Heart left ventricle (tissue), 16 donors: ENCODE data around the gene RREB1. TPM values are rescaled to one million over a fixed set of nuclear protein-coding genes. Genes with fewer than 3 reads are reported as not detected.
A peak's percentile ranks its signal among the peaks of the same experiment; 100 is the strongest.

Experiments
- ATAC-seq, 4 donors: fragments of 200-7000 bp; cut with Tn5 transposase; one replicate each; pipeline ENCODE4 v1.9.1; 2020 to 2022; ENCODE audit warnings: moderate library complexity in 4 of 4, mild to moderate bottlenecking in 3 of 4, moderate number of reproducible peaks in 1 of 4
- DNase-seq, 5 donors: peaks; one replicate each; pipeline ENCODE4 v3.0.0-alpha.2; 2020
- H3K27ac ChIP-seq, 12 donors: fragments of 200-600 bp; sonication (generic) in 4 of 12; one replicate each; pipeline versions ENCODE4 v1.5.0 to v1.8.0; 2016 to 2022; ENCODE audit warnings: mild to moderate bottlenecking in 2 of 12
- H3K27me3 ChIP-seq, 9 donors: fragments of 200-600 bp; sonication (generic) in 2 of 9; one replicate each; pipeline versions ENCODE4 v1.5.1 to v1.8.0; 2016 to 2022; ENCODE audit warnings: mild to moderate bottlenecking in 3 of 9
- H3K36me3 ChIP-seq, 9 donors: fragments of 200-600 bp; sonication (generic) in 2 of 9; one replicate each; pipeline versions ENCODE4 v1.5.0 to v1.8.0; 2018 to 2022; ENCODE audit warnings: mild to moderate bottlenecking in 2 of 9
- H3K4me1 ChIP-seq, 12 donors: fragments of 200-600 bp; sonication (generic) in 4 of 12; one replicate each; pipeline versions ENCODE4 v1.5.0 to v1.8.0; 2016 to 2022; ENCODE audit warnings: mild to moderate bottlenecking in 3 of 12
- H3K4me3 ChIP-seq, 12 donors: fragments of 200-600 bp; sonication (generic) in 4 of 12; one replicate each; pipeline versions ENCODE4 v1.5.0 to v1.8.0; 2017 to 2022; ENCODE audit warnings: mild to moderate bottlenecking in 9 of 12, moderate library complexity in 4 of 12
- H3K9me3 ChIP-seq, 12 donors: fragments of 200-600 bp; sonication (generic) in 4 of 12; one replicate each; pipeline versions ENCODE4 v1.5.0 to v1.8.0; 2016 to 2022; ENCODE audit warnings: mild to moderate bottlenecking in 1 of 12
- POLR2A ChIP-seq, 2 donors: fragments of 450-650 bp; IDR thresholded peaks; one replicate each; pipeline ENCODE4 v1.6.1; 2017; ENCODE audit warnings: antibody characterized with exemption in 2 of 2, mild to moderate bottlenecking in 2 of 2, moderate library complexity in 2 of 2
- WGBS, 4 donors: extraction: QIAGEN DNeasy Blood & Tissue Kit in 2 of 4; methylation state at CpG; one replicate each; pipeline versions ENCODE4 v1.1.5 to v1.1.7; 2013 to 2018; 5-methylcytosine and 5-hydroxymethylcytosine counted together
- intact Hi-C, 10 donors: fragments of 100-400 bp; cut with DNase I; formaldehyde crosslinking; loops; one replicate each; pipeline versions ENCODE4 v1.11.1 to v1.14.2; 2022
- polyA plus RNA-seq, 2 donors: library from polyadenylated mRNA; stranded (reverse); fragments of 200-250 nt; gene quantifications; one replicate each; pipeline ENCODE4 v1.2.3, GENCODE V29; 2013
- total RNA-seq, 9 donors: library from RNA; depleted of rRNA in 2 of 9; stranded (reverse); fragments of >200 nt in 2 of 9; fragmentation: NEBNext Ultra II Directional in 3 of 9; extraction: Animal tissue kit (Norgen Biotek cat#: 25700) in 3 of 9; gene quantifications; one replicate each; pipeline versions ENCODE4 v1.1.0 to v1.2.4, GENCODE V29; 2016 to 2023
- TF ChIP-seq, protein P1 (sequence below), 12 donors: fragments of 200-600 bp; sonication (generic) in 4 of 12; IDR thresholded peaks; one replicate each; pipeline versions ENCODE4 v1.5.0 to v1.8.0; 2018 to 2022; ENCODE audit warnings: antibody characterized with exemption in 12 of 12, mild to moderate bottlenecking in 5 of 12
- donor health status: ischemic (EF 13 %, LVEDD 7.1; RV severe dilation, severe dysfunction).
- donor health status: healthy with polysubstance abuse.
- donor health status: DM: no; HTN: yes; CAD: no.
- donor health status: DM: no; HTN: no; CAD: no.
- donor health status: ischemic (EF 25% LVEDD 6.9; RV normal size, moderate dysfunction).
- donor health status: ischemic (EF 25% LVEDD 5.7; RV mildly dilated, moderate dysfunction).
- donor health status: healthy.
- donor health status: DM: yes; HTN: yes; CAD: no.
- donor health status: ischemic (EF 35%, LVEDD 5.7; RV mildly dilated, moderate dysfunction).
- donor health status: nonischemic (EF 11% LVEDD 7.7; RV severe dilation, severe dysfunction).
- donor health status: DM: yes; HTN: yes; CAD: no.
- donor health status: PGD.
- donor health status: ischemic (EF 29% LVEDD 5.4; RV normal size, mild dysfunction).
- donor health status: nonischemic (EF 23%, LVEDD 6.1; RV moderate dilation, normal function).

RREB1 gene
- total and polyA plus RNA-seq, 11 donors, result 8.7 to 49.4 (median 35.7) TPM

DNA sequence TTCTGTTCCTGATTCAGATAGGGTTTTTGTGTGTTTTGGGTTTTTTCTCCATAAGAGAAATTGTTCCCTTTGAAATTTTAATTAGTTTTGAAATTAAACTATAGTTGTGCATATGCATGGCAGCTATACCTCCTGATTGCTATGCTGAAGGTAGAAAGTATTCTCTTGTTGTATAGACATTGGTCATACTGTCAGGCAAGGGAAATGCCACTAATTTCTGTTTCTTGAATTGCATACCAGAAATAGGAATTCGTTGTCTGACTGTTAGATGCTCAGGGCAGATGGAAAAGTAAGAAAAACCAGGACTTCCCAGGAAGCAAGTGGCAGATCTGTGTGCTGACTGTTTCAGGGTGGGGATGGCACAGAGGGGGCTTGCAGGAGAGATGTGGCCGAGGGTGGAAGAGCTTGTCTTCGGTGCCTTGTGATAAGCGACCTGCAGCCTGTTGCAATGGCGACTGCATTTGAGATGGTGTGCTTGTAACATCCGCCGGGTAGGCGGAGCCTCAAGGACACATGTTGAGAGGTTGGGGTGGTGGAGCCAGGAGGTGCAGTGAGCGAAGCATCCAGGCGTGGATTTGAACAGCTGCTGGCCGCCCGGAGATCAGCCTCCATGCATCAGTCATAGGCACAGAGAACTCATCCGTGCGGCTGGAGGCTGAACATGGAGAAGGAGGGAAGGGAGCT lies 42.8 kb downstream of the RREB1 start:
- intact Hi-C loops, result loop anchor here in 1 of 10 donors (5.0 kb wide), 1 partner anchor 67 kb away; no protein-coding TSS in a partner anchor
- Histone ChIP-seq H3K27me3 (no peaks in the 10 kb centered on the region), H3K9me3 (no peaks in the 10 kb centered on the region), H3K36me3 (no peaks in the 10 kb centered on the region), H3K4me1 (peaks cover 4 to 83% (median 61%) of the 10 kb centered on the region in 12 donors), H3K4me3 (no peak overlapping the region), H3K27ac (no peak overlapping the region)
- DNase-seq, result no peak
- no peak for ATAC-seq
- TF ChIP-seq, protein P1, sequence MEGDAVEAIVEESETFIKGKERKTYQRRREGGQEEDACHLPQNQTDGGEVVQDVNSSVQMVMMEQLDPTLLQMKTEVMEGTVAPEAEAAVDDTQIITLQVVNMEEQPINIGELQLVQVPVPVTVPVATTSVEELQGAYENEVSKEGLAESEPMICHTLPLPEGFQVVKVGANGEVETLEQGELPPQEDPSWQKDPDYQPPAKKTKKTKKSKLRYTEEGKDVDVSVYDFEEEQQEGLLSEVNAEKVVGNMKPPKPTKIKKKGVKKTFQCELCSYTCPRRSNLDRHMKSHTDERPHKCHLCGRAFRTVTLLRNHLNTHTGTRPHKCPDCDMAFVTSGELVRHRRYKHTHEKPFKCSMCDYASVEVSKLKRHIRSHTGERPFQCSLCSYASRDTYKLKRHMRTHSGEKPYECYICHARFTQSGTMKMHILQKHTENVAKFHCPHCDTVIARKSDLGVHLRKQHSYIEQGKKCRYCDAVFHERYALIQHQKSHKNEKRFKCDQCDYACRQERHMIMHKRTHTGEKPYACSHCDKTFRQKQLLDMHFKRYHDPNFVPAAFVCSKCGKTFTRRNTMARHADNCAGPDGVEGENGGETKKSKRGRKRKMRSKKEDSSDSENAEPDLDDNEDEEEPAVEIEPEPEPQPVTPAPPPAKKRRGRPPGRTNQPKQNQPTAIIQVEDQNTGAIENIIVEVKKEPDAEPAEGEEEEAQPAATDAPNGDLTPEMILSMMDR (IDR thresholded peaks at IDR 0.05), result no peak
- 80 to 84% (median 82%) methylated on average over 14 of the region's 14 CpGs for WGBS, 4 donors

DNA sequence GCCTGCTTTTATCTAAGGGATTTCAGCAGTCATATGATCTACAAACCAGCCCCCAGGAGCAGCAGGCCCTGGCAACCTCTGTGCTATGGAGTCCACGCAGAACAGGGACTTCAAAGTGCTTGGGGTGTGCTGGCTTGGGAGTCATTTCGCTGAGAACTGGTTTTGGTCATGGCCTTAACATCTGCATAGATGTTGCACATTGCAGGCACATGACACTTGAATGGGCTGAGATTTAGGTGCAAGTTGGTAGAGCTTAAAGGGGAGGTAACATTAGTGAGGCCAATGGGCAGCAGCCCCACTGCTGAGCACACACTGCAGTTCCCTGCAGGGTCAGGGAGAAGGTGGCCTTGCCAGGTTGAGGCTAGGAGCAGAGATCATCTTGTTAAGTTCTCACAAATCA lies 43.6 kb downstream of the RREB1 start:
- 72 to 88% (median 80%) methylated on average over 2 of the region's 2 CpGs for WGBS, 4 donors
- TF ChIP-seq, protein P1 (IDR thresholded peaks at IDR 0.05), result no peak
- no peak for TF ChIP-seq POLR2A (IDR thresholded peaks at IDR 0.05)
- no peak overlapping the region for H3K27ac ChIP-seq
- H3K9me3 ChIP-seq, result no peaks in the 10 kb centered on the region
- DNase-seq (no peak), ATAC-seq (peak in 1 of 4 donors; percentile 29)
- H3K36me3 ChIP-seq, result no peaks in the 10 kb centered on the region
- peaks cover 7 to 83% (median 61%) of the 10 kb centered on the region in 12 donors for H3K4me1 ChIP-seq
- H3K4me3 ChIP-seq, result no peak overlapping the region
- intact Hi-C loops, result loop anchor here in 1 of 10 donors (5.0 kb wide), 1 partner anchor 66 kb away; no protein-coding TSS in a partner anchor
- H3K27me3 ChIP-seq, result no peaks in the 10 kb centered on the region

DNA sequence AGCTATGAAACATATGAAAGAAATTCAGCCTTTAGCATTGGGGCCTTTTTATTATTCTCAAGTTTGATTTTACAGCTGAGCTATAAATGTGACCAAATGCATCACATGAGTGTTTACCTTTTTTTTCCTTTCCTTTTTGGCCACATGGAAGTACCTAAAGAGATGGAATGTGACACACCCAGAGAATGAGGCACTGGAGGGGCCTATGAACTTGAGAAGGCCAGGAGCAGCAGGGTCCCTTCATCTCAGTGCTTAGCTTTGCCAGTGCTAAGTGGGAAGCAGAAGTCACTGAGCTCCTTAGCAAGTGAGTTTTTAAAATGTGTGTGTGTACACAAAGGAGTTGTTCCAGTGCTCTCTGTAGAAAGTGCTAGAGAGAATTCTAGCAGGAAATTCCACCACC lies 44.7 kb downstream of the RREB1 start:
- intact Hi-C loops, result loop anchor here in 1 of 10 donors (5.0 kb wide), 1 partner anchor 65 kb away; no protein-coding TSS in a partner anchor
- no peak for ATAC-seq
- Histone ChIP-seq H3K27me3 (no peaks in the 10 kb centered on the region), H3K36me3 (no peaks in the 10 kb centered on the region), H3K9me3 (no peaks in the 10 kb centered on the region), H3K4me1 (peaks cover 7 to 83% (median 59%) of the 10 kb centered on the region in 12 donors), H3K4me3 (no peak overlapping the region), H3K27ac (peak overlapping the region in 1 of 12 donors; percentile 43)
- TF ChIP-seq, protein P1 (IDR thresholded peaks at IDR 0.05), result no peak
- no peak for TF ChIP-seq POLR2A (IDR thresholded peaks at IDR 0.05)
- DNase-seq, result no peak

DNA sequence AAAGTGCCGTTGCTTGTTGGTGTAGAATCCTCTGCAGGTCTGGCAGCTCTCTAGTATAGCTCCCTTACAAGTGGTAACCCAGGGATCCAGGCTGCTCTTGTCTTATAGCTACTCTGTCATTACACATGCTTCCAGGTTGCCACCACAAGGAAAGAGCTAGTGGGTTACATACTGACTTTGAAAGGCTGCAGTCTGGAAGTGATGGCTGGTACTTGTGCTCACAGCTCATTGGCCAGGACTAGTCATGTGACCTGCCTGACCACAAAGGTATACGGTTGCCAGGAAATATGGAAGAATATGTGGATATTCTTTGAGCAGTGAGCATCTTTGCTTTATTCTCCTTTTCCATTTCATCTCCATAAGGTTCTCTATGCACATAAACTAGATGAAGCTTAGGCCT lies 46.0 kb downstream of the RREB1 start:
- 79 to 82% (median 82%) methylated on average over 2 of the region's 2 CpGs for WGBS, 4 donors
- no peaks in the 10 kb centered on the region for H3K9me3 ChIP-seq
- intact Hi-C loops, result loop anchor here in 1 of 10 donors (5.0 kb wide), 1 partner anchor 64 kb away; no protein-coding TSS in a partner anchor
- ATAC-seq, result no peak
- no peaks in the 10 kb centered on the region for H3K36me3 ChIP-seq
- H3K27ac ChIP-seq, result peak overlapping the region in 1 of 12 donors; percentile 65
- no peak for DNase-seq
- no peaks in the 10 kb centered on the region for H3K27me3 ChIP-seq
- TF ChIP-seq POLR2A (IDR thresholded peaks at IDR 0.05), result no peak
- TF ChIP-seq, protein P1 (IDR thresholded peaks at IDR 0.05), result no peak
- peaks cover 7 to 86% (median 57%) of the 10 kb centered on the region in 12 donors for H3K4me1 ChIP-seq
- H3K4me3 ChIP-seq, result no peak overlapping the region
